Hypothalamus (tissue), 51 donors: ENCODE results near the gene KRT27.
"Not testable (repeated sequence)": the region's sequence is repeated elsewhere in the genome, so short reads cannot be mapped to it uniquely, and the experiment has no call there.

Source experiments
- DNase-seq, 51 donors: peaks; one replicate each; lab custom pipeline; 2025; lab: John Stamatoyannopoulos, UW

KRT27 gene

DNA sequence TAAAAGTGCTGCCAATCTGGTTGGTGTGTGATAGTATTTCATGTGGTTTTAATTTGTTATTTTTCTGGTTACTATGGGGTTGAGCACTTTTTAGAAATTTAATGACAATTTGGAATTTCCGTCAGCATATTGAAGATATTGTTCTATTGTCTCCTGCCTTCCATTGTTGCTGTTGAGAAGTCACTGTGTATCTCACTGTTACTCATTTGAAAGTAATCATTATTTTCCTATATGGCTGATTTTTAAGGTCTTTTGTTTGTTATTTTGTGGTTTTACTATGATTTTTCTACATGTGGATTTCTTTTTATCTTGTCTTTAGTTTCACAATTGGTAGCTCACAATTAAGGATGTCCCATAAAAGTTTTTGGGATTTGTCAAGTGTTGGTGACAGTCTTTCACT lies 18.6 kb downstream of the KRT27 start:
- no peak for DNase-seq

DNA sequence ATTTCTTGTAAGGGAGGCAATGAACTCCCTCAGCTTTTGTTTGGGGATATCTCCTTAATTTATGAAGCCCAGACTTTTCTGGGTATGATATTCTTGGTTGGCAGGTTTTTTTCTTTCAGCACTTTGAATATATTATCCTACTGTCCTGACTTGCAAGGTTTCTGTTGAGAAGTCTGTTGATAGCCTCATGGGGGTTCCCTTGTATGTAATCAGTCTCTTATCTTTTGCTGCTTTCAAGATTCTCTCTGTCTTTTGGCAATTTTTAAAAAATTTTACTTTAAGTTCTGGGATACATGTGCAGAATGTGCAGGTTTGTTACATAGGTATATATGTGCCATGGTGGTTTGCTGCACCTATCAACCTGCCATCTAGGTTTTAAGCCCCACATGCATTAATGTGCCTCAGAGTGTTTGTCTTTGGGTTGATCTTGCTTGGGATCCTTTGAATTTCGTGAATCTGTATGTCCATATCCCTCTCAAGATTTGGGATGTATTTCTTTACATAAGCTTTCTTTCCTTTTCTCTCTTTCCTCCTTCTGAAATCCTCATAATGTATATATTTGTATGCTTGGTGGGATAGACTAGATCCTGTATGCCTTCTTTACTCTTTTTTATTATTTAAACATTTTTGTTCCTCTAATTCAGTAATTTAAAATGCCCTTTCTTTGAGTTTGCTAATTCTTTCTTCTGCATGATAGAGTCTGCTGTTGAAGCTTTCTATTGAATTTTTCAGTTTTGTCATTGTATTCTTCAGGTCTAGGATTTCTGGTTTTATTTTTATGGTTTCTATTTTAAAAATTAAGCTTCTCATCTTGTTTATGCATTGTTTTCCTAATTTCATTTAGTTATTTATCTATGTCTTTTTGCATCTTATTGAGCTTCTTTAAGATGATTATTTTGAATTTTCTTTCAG lies 22.0 kb downstream of the KRT27 start:
- DNase-seq: no peak

DNA sequence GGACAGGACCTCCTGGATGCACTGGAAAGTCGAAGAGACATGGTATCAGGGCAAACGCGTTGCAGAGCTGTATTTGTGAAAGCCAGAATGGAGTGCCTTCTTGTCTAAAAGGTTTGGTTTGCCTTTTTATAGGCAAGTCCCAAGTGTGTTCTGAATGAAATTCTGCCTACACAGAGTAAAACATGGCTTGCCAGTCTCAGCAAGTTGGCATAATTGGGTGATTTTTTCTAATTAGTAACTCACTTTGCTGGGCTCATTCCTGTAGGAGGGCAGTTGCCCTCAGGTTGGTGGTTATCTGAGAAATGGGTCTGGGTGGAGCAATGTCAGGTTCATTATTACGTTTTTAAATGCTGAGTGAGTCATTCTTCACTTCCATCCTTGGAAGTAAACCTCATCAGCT lies 27.1 kb downstream of the KRT27 start, which contains the start of gene KRT25:
Gene KRT25, minus strand, starts transcription at position 101 of the 400 bp plus-strand sequence. Its CDS starts 60 bp downstream, at position 41.
- DNase-seq: no peak

DNA sequence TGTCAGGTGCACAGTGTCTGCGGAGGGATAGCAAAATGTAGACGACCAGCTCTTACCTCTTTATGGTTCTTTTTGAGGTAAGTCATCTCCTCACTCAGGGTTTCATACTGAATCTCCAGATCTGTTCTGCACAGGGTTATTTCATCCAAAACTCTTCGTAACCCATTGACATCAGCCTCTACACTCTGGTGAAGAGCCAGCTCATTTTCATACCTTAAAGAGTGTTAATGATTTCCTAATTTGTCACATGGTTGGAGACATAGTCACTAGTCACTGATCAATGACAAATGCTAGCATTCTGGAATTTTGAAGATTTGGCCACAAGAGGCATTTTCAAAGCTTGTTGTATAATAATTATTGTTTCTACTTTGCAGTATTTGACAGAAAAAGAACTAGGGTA lies 28.5 kb downstream of the KRT27 start:
- no peak for DNase-seq

DNA sequence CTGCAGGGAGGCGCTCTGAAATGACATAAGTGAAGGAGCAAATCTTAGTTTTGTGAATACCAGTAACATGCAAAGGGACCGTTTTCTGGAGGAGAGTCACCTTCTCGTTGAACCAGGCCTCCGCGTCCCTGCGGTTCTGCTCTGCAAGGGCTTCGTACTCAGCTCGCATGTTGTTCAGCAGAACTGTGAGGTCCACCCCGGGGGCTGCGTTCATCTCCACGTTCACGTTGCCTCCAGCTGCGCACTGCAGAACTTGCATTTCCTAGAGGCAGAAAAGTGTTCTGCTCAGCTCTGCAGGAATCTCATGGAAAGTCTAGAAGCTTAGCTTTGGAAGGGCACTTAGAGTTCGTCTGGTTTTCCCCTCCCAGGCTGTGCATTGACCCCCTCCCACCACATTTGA lies 31.3 kb downstream of the KRT27 start:
- DNase-seq: no peak

DNA sequence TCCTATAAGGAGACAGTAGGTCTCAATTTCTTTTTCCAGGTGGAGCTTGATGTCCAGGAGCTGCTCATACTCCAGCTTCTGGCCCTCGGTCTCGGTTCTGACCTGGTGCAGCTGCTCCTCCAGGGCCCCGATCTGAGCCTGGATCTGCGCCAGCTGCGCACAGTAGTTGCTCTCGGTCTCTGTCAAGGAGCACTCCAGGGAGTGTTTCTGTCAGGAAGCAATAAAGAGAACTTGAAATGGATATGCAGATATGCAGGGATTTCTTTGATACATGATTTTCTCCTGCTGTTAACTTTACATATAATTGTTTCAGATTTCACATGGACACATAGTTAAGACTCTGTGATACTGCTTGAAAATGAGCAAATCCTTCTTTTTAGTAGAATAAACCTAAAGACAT lies 32.0 kb downstream of the KRT27 start:
- no peak for DNase-seq

DNA sequence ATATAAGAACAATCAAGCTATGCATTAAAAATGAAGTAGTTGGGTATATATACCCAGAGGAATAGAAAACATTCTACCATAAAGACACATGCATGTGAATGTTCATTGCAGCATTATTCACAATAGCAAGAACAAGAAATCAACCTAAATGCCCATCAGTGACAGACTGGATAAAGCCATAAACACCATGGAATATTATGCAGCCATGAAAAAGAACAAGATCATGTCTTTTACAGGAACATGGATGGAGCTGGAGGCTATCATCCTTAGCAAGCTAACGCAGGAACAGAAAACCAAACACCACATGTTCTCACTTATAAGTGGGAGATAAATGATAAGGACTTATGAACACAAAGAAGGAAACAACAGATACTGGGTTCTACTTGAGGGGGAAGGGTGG lies 33.7 kb downstream of the KRT27 start:
- not testable (repeated sequence) for DNase-seq

DNA sequence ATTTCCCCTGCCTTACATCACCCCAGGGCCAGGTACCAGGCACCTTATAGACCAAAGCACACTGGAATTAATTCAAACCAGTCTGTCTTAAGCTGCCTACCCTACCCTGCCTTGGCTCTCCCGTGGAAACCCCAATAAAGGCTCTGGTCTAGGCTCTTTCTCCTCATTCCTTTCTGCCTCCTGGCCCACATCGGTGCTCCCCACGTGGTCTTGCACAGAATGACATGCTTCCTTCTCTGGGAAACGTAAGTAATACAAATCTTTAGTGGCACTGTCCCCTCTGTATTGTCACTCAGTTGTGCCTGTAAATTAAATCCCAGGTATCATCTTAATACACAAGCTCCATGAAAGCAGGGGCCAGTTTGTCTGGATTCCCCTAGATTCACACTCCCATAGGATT lies 43.8 kb downstream of the KRT27 start:
- DNase-seq: no peak

DNA sequence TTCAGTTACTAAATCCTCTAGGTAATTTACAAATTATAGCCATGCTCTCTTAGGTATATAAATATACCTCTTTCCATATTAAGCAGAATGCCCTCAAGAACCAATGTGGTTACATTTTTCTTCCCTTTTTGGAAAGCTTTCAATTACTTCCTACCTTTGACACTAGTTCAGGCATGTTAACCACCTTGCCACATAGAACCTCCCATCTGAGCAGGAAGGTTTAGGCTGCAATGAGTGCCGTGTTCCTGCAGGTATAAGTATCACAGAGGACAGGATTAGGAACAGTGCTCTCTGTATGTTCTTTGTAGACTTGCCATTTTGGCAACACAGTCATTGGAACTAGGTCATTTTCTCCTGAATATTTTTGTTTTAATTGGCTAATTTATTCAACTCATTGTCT lies 47.3 kb downstream of the KRT27 start:
- DNase-seq: no peak

DNA sequence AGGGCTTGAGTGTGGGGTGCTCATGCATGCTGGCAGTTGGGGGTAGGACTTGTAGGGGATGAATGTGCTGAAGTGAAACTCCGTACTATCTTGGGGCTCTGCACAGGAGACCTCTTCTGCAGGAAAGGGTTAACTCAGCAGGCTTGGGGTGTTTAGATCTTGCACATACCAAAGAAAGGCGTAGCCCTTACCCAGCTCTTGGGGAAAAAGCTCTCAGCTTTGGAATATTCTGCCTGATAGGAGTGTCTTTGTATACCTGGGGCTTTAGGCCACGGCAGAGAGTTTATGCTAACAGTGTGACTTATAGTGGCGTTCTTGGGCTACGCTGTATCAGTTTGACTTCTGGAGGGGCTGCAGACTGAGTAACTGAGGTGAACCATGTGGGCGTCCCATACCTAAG lies 48.3 kb downstream of the KRT27 start:
- DNase-seq: no peak

DNA sequence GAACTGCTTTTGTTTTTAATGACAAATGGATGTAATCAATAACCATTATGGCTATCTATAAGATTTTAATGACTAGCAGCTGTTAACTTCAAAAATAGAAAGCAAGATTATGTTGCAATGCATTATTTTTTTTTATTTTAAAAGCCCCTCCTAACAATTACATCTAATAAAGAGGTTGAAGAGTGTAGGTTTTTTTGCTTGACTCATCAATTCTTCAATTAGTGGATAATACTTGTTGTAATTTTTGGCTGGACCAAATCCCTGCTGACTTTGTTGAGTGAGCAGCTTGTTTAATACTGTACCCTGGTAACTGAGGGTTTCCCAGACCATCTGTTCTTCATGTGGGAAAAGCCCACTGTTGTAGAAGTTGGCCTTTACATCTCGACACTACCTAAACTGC lies 51.4 kb downstream of the KRT27 start:
- no peak for DNase-seq

DNA sequence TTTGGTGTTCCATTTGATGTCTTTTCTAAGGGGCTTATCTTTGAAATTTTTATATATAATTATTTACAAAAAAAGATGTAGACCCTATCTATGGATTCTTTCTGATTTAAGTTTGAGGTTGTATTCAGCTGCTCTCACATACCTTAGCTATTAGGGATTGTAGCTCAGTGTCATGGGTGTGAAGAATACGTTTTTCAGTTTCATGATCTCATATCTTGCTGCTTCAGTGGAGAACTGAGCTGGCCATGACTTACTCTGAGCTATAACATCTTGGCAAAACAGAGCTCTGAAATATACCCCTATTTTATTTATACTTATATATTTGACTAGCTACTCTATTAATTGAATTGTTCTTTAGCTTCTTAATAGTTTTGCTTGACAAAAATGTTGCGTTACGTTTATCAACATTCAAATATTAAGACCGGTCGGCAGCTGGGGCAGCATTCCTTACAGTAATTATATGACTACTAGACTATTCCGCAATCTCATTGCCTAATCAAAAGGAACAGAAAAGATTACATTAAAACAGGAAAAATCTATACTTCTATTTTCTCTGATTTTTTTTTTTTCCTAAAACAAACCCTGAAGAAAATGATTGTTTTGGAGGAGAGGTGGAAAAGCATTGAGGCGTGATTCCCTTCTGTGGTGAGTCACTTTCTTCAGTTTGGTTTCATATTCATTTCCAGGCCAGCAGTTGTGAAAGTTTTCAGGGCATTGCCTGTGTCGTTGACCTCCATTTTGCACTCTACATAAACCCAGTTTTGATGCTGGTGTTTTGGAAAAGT lies 54.7 kb downstream of the KRT27 start:
- DNase-seq: no peak

DNA sequence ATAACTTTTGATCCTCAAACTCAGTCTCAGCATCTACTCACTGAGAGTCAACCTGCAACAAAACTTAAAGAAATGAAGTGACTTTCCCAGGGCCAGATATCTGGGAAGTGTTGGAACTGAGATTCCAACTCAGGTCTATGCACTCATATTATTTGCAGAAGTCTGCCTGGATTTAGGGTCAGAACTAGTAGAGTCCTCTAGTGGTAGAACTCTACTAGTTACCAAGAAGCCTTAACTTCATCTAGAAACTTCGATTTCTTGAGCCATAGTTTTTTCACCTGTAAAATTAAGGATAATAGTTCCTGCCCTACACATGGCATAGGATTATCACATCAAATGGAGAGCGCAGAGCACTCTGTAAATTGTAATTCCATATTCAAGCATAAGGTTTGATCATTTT lies 55.4 kb downstream of the KRT27 start:
- DNase-seq: no peak
